ENCODE data around the gene PRR20C.

- TF ChIP-seq ZNF70 (CRISPR knock-in tag; IDR thresholded peaks at IDR 0.05): no peak
- TF ChIP-seq RARB (CRISPR knock-in tag; IDR thresholded peaks at IDR 0.05): no peak
- no peak for TF ChIP-seq ZC3H10 (CRISPR knock-in tag; IDR thresholded peaks at IDR 0.05)
- TF ChIP-seq ZFP30 (CRISPR knock-in tag; IDR thresholded peaks at IDR 0.05): no peak
- TF ChIP-seq OSR1 (CRISPR knock-in tag; IDR thresholded peaks at IDR 0.05): no peak
- no peak for TF ChIP-seq TOX (CRISPR knock-in tag; IDR thresholded peaks at IDR 0.05; ENCODE audit: borderline replicate concordance)
- no peak for TF ChIP-seq TCF4 (CRISPR knock-in tag; IDR thresholded peaks at IDR 0.05; ENCODE audit: borderline replicate concordance)
- TF ChIP-seq, protein P1, sequence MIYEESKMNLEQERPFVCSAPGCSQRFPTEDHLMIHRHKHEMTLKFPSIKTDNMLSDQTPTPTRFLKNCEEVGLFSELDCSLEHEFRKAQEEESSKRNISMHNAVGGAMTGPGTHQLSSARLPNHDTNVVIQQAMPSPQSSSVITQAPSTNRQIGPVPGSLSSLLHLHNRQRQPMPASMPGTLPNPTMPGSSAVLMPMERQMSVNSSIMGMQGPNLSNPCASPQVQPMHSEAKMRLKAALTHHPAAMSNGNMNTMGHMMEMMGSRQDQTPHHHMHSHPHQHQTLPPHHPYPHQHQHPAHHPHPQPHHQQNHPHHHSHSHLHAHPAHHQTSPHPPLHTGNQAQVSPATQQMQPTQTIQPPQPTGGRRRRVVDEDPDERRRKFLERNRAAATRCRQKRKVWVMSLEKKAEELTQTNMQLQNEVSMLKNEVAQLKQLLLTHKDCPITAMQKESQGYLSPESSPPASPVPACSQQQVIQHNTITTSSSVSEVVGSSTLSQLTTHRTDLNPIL (CRISPR knock-in tag; IDR thresholded peaks at IDR 0.05; ENCODE audit: low read depth): no peak
- no peak for TF ChIP-seq ESRRG (CRISPR knock-in tag; IDR thresholded peaks at IDR 0.05)
- no peak for TF ChIP-seq ARNTL (CRISPR knock-in tag; IDR thresholded peaks at IDR 0.05; ENCODE audit: borderline replicate concordance, low read depth)
Observed at GRCh38 chr13:57128909-57129308, 25.0 kb upstream of the PRR20C start.
